ENCODE results near the gene MRPS23.

MRPS23 gene

GRCh38 chr17:57875290-57876022, 25.6 kb upstream of the MRPS23 start:
- in situ Hi-C loops (cut with HindIII; ENCODE audit: low pct_unique_long_range_greater_than_20kb, low sequenced_read_pairs) = no loop called here
- DNase-seq (ENCODE audit: low read depth in 1 of 2, low spot score in 1 of 2) = peak; percentile 94 to 96
- TF ChIP-seq JUND (IDR thresholded peaks at IDR 0.05; ENCODE audit: low read depth) = no peak

GRCh38 chr17:57874434-57875289, 24.8 kb upstream of the MRPS23 start:
- no peak for DNase-seq (ENCODE audit: low read depth in 1 of 2, low spot score in 1 of 2)
- TF ChIP-seq JUND (IDR thresholded peaks at IDR 0.05; ENCODE audit: low read depth) = no peak
- in situ Hi-C loops (cut with HindIII; ENCODE audit: low pct_unique_long_range_greater_than_20kb, low sequenced_read_pairs) = no loop called here

- in situ Hi-C loops (cut with HindIII; ENCODE audit: low pct_unique_long_range_greater_than_20kb, low sequenced_read_pairs) = no loop called here
- no peak for TF ChIP-seq JUND (IDR thresholded peaks at IDR 0.05; ENCODE audit: low read depth)
- DNase-seq (ENCODE audit: low read depth in 1 of 2, low spot score in 1 of 2) = no peak
Measured at GRCh38 chr17:57874058-57874419, 24.2 kb upstream of the MRPS23 start.

- in situ Hi-C loops (cut with HindIII; ENCODE audit: low pct_unique_long_range_greater_than_20kb, low sequenced_read_pairs) = no loop called here
- DNase-seq (ENCODE audit: low read depth in 1 of 2, low spot score in 1 of 2) = no peak
- TF ChIP-seq JUND (IDR thresholded peaks at IDR 0.05; ENCODE audit: low read depth) = no peak
Measured at GRCh38 chr17:57873261-57874057, 23.6 kb upstream of the MRPS23 start.

GRCh38 chr17:57872536-57872935, 22.7 kb upstream of the MRPS23 start:
- no peak for DNase-seq (ENCODE audit: low read depth in 1 of 2, low spot score in 1 of 2)
- in situ Hi-C loops (cut with HindIII; ENCODE audit: low pct_unique_long_range_greater_than_20kb, low sequenced_read_pairs) = no loop called here
- no peak for TF ChIP-seq JUND (IDR thresholded peaks at IDR 0.05; ENCODE audit: low read depth)

- no peak for DNase-seq (ENCODE audit: low read depth in 1 of 2, low spot score in 1 of 2)
- no peak for TF ChIP-seq JUND (IDR thresholded peaks at IDR 0.05; ENCODE audit: low read depth)
- in situ Hi-C loops (cut with HindIII; ENCODE audit: low pct_unique_long_range_greater_than_20kb, low sequenced_read_pairs) = no loop called here
Measured at GRCh38 chr17:57871863-57872262, 22.0 kb upstream of the MRPS23 start.

GRCh38 chr17:57871155-57871554, 21.3 kb upstream of the MRPS23 start:
- DNase-seq (ENCODE audit: low read depth in 1 of 2, low spot score in 1 of 2) = no peak
- in situ Hi-C loops (cut with HindIII; ENCODE audit: low pct_unique_long_range_greater_than_20kb, low sequenced_read_pairs) = no loop called here
- TF ChIP-seq JUND (IDR thresholded peaks at IDR 0.05; ENCODE audit: low read depth) = no peak

GRCh38 chr17:57870283-57870635, 20.4 kb upstream of the MRPS23 start:
- TF ChIP-seq JUND (IDR thresholded peaks at IDR 0.05; ENCODE audit: low read depth) = no peak
- in situ Hi-C loops (cut with HindIII; ENCODE audit: low pct_unique_long_range_greater_than_20kb, low sequenced_read_pairs) = no loop called here
- peak in 1 of 2 experiments; percentile 57 for DNase-seq (ENCODE audit: low read depth in 1 of 2, low spot score in 1 of 2)

- in situ Hi-C loops (cut with HindIII; ENCODE audit: low pct_unique_long_range_greater_than_20kb, low sequenced_read_pairs) = no loop called here
- DNase-seq (ENCODE audit: low read depth in 1 of 2, low spot score in 1 of 2) = no peak
- no peak for TF ChIP-seq JUND (IDR thresholded peaks at IDR 0.05; ENCODE audit: low read depth)
Measured at GRCh38 chr17:57869617-57870282, 19.9 kb upstream of the MRPS23 start.

- TF ChIP-seq JUND (IDR thresholded peaks at IDR 0.05; ENCODE audit: low read depth) = no peak
- in situ Hi-C loops (cut with HindIII; ENCODE audit: low pct_unique_long_range_greater_than_20kb, low sequenced_read_pairs) = no loop called here
- DNase-seq (ENCODE audit: low read depth in 1 of 2, low spot score in 1 of 2) = no peak
Measured at GRCh38 chr17:57868910-57869616, 19.2 kb upstream of the MRPS23 start.

GRCh38 chr17:57868007-57868909, 18.4 kb upstream of the MRPS23 start:
- in situ Hi-C loops (cut with HindIII; ENCODE audit: low pct_unique_long_range_greater_than_20kb, low sequenced_read_pairs) = no loop called here
- TF ChIP-seq JUND (IDR thresholded peaks at IDR 0.05; ENCODE audit: low read depth) = no peak
- DNase-seq (ENCODE audit: low read depth in 1 of 2, low spot score in 1 of 2) = peak in 1 of 2 experiments; percentile 51
